HL-60/S4 treated with retinoic acid at 250 ng/mL for 4 days and 3 days (cell line): ENCODE data around the gene CFAP73.

Source experiments
- in situ Hi-C: fragments of 300-500 bp; cut with MboI; formaldehyde crosslinking; loops from 2 replicates; pipeline ENCODE4 v1.7.0; 2022; ENCODE audit warnings: low sequenced_read_pairs

CFAP73 gene

GRCh38 chr12:113119980-113120669 is 29.4 kb upstream of the CFAP73 start:
- in situ Hi-C loops: no loop called here

GRCh38 chr12:113120670-113121370 is 28.7 kb upstream of the CFAP73 start:
- in situ Hi-C loops: no loop called here

DNA sequence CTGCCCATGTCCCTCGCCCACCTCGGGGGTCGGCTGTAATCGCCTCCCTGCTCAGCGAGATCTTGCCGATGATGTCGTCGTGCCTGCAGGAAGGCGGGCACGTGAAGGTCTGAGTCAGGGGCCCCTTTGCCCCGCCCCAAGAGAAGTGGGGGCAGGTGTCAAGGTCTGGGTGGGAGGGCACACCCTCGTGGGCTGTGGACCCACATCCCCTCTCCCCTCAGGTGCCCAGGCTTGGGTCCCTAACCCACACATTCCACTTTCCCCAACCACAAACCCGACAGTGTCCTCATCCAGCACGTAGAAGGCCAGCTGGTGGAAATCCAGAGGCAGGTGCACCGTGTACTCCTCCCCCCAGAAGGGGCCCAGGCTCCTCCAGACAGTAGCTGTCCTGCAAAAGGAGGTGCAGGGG is 21.7 kb upstream of the CFAP73 start:
- in situ Hi-C loops: no loop called here

DNA sequence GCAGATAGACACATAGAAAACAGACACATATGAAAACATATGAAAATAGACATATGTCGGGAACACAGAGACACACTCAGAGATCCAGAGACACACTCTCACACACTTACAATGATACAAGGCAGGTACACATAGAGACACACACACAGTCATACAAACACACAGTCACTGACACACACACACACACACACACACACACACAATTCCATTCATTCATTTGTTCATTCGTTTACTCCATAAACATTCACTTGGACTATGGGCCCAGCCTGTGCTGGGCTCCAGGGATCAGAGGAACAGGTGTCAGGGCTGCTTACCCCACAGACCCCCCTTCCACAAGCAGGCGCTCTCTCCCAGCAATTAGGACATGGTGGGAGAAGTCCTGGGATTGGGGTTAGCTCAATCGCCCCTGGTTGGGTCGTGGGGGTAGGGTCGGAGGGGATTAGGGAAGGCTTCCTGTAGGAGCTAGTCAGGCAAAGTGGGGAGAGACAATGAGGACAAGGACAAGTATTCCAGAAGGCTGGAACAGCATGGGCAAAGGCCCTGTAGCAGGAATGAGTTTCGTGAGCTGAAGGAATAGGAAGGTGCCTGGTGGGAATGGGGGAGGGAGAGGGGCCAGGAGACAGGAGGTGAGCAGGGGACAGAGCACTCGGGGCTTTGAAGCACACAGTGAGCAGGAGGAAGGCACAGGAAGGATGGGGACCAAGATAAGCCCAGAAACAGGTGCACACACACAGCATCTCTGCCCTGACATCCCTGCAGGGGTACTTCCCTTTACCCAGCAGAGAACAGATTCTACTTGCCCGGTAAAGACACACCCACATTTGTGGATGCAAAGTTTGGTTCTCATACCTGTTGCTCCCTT is 20.5 kb upstream of the CFAP73 start:
- in situ Hi-C loops: no loop called here

GRCh38 chr12:113129664-113130456 is 19.7 kb upstream of the CFAP73 start:
- in situ Hi-C loops: no loop called here

- in situ Hi-C loops: no loop called here
Measured at GRCh38 chr12:113130457-113131135, 18.9 kb upstream of the CFAP73 start.

GRCh38 chr12:113131556-113131955 is 18.0 kb upstream of the CFAP73 start:
- in situ Hi-C loops: no loop called here

GRCh38 chr12:113133036-113133435 is 16.5 kb upstream of the CFAP73 start:
- in situ Hi-C loops: no loop called here

DNA sequence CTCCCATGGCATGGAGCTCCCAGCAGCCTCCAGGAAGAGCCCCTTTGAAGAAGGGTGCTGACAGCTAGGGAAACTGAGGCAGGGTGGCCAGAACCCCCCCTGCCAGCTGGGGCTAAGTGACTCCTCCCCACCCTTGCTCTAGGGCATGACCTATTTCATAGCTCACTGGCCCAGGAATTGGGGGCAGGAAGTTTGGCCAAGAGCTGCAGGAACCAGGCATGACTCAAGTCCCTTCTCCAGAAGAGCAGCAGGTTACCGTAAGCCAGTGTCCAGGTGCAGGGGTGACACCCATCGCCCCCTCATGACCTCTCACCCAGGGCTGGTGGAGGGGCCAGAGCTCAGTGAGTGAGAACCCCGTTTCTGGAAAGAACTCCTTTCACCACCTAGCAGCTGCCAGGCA is 15.9 kb upstream of the CFAP73 start:
- in situ Hi-C loops: no loop called here

DNA sequence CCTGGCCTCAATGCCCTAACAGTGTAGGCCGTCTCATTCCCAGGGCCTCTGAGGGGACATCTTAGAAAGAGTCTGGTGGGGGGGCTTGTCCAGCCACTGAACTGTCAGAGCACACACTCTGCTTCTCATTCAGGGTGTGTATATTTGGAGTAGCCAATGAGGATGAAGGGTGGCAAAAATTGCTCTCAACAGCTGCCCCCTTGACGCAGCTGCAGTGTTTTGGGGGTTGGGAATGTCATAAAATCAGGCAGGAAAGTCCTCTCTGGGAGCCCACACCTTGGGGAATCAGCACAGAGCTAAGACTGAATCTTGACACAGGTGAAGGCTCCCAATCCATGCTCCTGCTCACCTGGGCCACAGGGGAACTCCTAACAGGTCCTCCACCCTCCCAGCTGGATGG is 15.5 kb upstream of the CFAP73 start:
- in situ Hi-C loops: no loop called here

DNA sequence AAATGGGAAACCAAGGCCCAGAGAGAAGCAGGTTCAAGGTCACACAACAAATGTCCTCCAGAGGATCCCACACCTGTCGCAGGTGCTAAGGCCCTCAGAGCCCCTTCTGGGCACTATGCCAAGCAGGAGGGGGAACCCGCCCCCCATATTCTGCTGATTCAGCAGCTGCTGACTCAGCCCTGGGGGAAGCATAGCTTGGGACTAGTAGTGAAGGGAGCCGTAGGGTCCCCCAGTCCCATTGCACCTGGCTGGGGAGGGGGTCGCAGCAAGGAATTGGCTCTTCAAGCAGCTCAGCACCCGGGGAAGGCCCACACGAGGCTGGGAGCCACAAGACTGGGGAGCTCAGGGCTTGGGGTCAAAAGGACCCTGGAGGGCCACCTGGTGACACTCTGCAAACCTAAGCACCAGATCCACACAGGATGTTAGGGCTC is 15.0 kb upstream of the CFAP73 start:
- in situ Hi-C loops: no loop called here

DNA sequence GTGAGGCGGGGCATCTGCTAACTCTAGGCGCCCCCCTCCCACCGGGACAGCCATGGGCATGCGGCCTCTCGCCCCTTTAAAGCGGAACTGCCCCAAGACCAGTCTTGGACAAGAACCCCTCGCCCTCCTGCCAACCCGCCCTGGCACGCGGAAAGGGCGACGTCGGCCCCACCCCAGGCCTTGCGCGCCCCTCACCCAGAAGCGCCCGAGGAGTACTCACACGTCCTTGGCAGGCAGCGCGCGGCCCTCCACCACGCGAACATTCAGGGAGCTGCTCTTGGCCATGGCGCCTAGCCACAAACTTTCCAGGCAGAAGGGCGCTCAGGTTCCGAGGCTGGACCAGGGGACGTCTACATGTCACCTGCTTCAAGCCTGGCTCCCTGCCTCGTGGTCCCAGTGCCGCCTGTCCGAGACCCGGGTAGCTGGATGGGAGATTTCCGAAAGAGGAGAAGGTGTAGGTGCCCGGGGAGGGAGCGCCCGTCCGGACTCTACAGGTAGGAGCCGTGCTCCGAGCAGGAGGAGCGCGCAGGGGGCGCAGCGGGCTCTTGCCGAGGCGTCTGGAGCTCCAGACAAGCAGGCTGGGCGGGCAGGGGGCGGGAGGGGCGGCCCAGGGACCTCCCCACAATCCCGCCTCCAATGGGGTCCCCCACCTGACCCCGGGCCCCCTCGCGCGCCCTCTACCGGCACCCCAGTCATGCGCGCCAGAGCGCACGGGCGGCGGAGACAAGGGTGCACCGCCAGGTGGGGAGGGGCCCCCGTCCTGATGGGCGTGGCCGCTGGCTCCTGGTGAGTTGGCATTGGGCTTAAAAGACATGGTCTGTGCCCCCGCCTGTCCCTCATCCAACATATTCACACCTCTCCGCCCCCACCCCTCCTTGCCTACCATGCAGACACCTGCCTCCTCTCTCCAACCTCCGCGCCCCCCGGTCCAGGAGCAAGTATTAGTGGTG is 14.1 kb upstream of the CFAP73 start, which contains the start of gene RASAL1:
Gene RASAL1 (minus strand): TSS at position 584 of the 950 bp plus-strand sequence. CDS start 299 bp downstream, at position 285.
- in situ Hi-C loops: no loop called here

- in situ Hi-C loops: no loop called here
Measured at GRCh38 chr12:113136128-113136989, 13.2 kb upstream of the CFAP73 start.

- in situ Hi-C loops: no loop called here
Measured at GRCh38 chr12:113136990-113137511, 12.5 kb upstream of the CFAP73 start.

DNA sequence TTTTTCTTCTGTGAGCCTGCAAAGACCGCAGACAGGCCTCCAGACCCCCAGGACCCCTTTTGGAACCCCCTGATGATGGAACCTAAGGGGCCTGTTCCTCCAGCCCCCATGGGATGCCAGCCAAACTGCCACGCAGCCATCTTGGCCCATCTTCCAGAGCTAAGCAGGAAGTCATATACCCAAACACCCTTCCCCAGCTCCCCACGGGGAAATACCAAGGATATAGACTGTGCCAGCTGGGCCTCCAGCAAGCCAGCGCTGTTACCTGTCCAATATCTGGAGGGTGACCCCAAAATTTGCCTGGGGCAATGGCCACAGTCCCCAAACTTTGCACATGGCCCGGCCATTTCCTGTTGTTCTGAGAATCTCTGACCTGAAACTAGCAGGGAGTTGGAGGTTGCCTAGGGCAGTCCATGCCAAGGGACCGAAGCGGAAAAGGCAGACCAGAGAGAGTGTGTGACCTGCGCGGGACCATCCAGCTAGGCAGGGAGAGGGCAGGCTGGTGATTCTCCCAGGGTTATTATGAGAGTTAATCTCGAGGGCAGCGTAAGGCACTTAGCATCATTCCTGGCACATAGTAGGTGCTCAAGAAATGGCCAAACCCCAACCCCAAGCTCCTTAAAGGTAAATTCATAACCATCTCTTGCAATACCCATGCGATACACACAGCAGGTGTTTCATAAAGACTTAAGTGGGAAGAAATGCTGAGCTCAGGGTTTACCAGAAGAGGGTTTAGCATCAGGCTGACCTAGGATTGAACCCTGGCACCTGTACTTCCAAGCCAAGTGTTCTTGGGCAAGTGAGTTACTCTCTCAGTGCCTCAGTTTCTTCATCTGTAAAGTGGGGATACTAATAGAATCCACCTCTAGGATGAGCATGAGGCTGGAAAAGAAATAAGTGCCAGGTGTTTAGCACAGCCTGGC is 11.4 kb upstream of the CFAP73 start:
- in situ Hi-C loops: no loop called here

DNA sequence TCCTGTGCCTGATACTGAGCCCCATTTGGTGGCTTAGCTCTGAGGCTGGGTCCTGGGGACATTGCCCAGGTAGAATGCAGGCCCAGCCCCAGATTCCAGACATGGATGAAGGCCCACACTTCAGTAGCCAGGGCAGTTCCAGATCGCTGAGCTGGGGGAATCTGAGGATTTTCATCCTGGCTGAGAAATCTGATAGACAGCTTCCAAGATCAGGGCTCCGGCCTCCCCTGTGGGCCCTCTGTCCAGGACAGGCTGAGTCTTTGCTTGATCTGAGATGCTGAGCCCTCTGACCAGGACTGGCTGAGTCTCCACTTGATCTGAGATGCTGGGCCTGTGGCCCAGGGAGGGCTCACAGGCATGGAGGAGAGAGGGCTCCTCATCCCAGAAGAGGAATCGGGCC is 10.7 kb upstream of the CFAP73 start:
- in situ Hi-C loops: no loop called here

DNA sequence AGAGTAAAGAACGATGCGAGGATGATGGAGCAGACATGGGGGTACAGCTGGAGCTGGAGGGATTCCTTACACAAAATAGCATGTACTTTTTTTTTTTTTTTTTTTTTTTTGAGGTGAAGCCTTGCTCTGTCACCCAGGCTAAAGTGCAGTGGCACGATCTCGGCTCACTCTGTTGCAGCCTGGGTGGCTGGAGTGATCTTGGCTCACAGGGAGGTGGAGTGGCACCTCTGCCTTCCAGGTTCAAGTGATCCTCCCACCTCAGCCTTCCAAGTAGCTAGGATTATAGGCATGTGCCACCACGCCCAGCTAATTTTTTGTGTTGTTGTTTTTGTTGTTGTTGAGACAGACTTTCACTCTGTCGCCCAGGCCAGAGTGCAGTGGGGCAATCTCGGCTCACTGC is 8.8 kb upstream of the CFAP73 start:
- in situ Hi-C loops: no loop called here
